Right lobe of liver (tissue), 6 donors: ENCODE measurements around the gene CLASRP. TPM values are rescaled to one million over a fixed set of nuclear protein-coding genes. Genes with fewer than 3 reads are reported as not detected.

Source experiments
- ATAC-seq, 4 donors: fragments of 200-7000 bp; cut with Tn5 transposase; one replicate each; pipeline ENCODE4 v1.9.1; 2020; ENCODE audit warnings: mild to moderate bottlenecking in 4 of 4, moderate library complexity in 4 of 4
- DNase-seq, 3 donors: peaks; one replicate each; pipeline ENCODE4 v3.0.0-alpha.2; 2020
- H3K27ac ChIP-seq, 3 donors: fragments of 200-600 bp; one replicate each; pipeline ENCODE4 v1.8.0; 2022
- H3K27me3 ChIP-seq, 2 donors: fragments of 200-600 bp; one replicate each; pipeline ENCODE4 v1.8.0; 2022
- H3K36me3 ChIP-seq, 4 donors: fragments of 200-600 bp; sonication (generic) in 1 of 4; one replicate each; pipeline versions ENCODE4 v1.5.1 to v1.8.0; 2017 to 2022; ENCODE audit warnings: control low read depth in 1 of 4
- H3K4me1 ChIP-seq, 4 donors: fragments of 200-600 bp; sonication (generic) in 1 of 4; one replicate each; pipeline versions ENCODE4 v1.5.1 to v1.8.0; 2017 to 2022; ENCODE audit warnings: control low read depth in 1 of 4
- H3K4me3 ChIP-seq, 3 donors: fragments of 200-600 bp; one replicate each; pipeline ENCODE4 v1.8.0; 2022
- H3K9me3 ChIP-seq, 4 donors: fragments of 200-600 bp; sonication (generic) in 1 of 4; one replicate each; pipeline versions ENCODE4 v1.5.1 to v1.8.0; 2017 to 2022; ENCODE audit warnings: control low read depth in 1 of 4
- CTCF ChIP-seq, 4 donors: fragments of 200-600 bp in 3 of 4; fragments of 450-650 bp in 1 of 4; IDR thresholded peaks; one replicate each; pipeline versions ENCODE4 v1.5.1 to v1.8.0; 2016 to 2022; ENCODE audit warnings: antibody characterized with exemption in 4 of 4, mild to moderate bottlenecking in 2 of 4
- POLR2A ChIP-seq: fragments of 450-650 bp; IDR thresholded peaks from one replicate; pipeline ENCODE4 v1.6.1; 2017; ENCODE audit warnings: antibody characterized with exemption, mild to moderate bottlenecking
- WGBS: methylation state at CpG from one replicate; pipeline ENCODE4 v1.1.6; 2018; ENCODE audit warnings: low coverage, low lambda C conversion rate; ENCODE audit not compliant: insufficient coverage; ENCODE audit errors: missing lambda C conversion rate; 5-methylcytosine and 5-hydroxymethylcytosine counted together
- intact Hi-C, 2 donors: fragments of 100-400 bp; cut with DNase I; formaldehyde crosslinking; loops; one replicate each; pipeline versions ENCODE4 v1.11.2 to v1.14.1; 2022
- total RNA-seq, 6 experiments: library from RNA; depleted of rRNA in 2 of 6; stranded (reverse); fragments of >200 nt in 2 of 6; fragmentation: NEBNext Ultra II Directional in 3 of 6; extraction: Animal tissue kit (Norgen Biotek cat#: 25700) in 3 of 6; gene quantifications; one replicate each; pipeline versions ENCODE4 v1.1.0 to v1.2.4, GENCODE V29; 2016 to 2023
- donor health status: DM: no; HTN: yes; CAD: no.
- donor health status: DM: no; HTN: no; CAD: no.
- donor health status: DM: no; HTN: no; CAD: no.
- donor health status: DM: no; HTN: yes; CAD: no.
- donor health status: DM: no; HTN: yes; CAD: no.

The CLASRP gene
- total RNA-seq, 6 experiments from 2014 or later, result 30.5 to 66.8 (median 44.8) TPM

- H3K4me3 ChIP-seq, result peak overlapping the region; percentile 99
- H3K36me3 ChIP-seq, result peaks cover 0 to 4% (median 0%) of the 10 kb centered on the region in 4 donors
- no peaks in the 10 kb centered on the region for H3K27me3 ChIP-seq
- ATAC-seq, result peak; percentile 88 to 92 (median 90)
- peak overlapping the region; percentile 91 to 96 (median 93) for H3K27ac ChIP-seq
- peak; percentile 98 to 99 (median 99) for DNase-seq
- 6% methylated on average over 45 of the region's 64 CpGs for WGBS
- intact Hi-C loops, result no loop called here
- peaks cover 0 to 27% (median 4%) of the 10 kb centered on the region in 4 donors for H3K4me1 ChIP-seq
- H3K9me3 ChIP-seq, result no peaks in the 10 kb centered on the region
- peak; percentile 44 for TF ChIP-seq POLR2A
- TF ChIP-seq CTCF (IDR thresholded peaks at IDR 0.05), result no peak
Observed at GRCh38 chr19:45091031-45091923, 52.4 kb downstream of the CLASRP start.

- TF ChIP-seq CTCF (IDR thresholded peaks at IDR 0.05) (peak in 3 of 4 donors; percentile 20 to 47 (median 26)), POLR2A (peak; percentile 42)
- Histone ChIP-seq H3K4me3 (peak within 1 kb of the TSS; percentile 99), H3K9me3 (no peaks in the 10 kb centered on the region), H3K27ac (peak within 1 kb of the TSS; percentile 91 to 96 (median 93)), H3K4me1 (peaks cover 0 to 29% (median 4%) of the 10 kb centered on the region in 4 donors), H3K36me3 (peaks cover 0 to 4% (median 0%) of the 10 kb centered on the region in 4 donors), H3K27me3 (no peaks in the 10 kb centered on the region)
- intact Hi-C loops, result no loop called here
- peak; percentile 77 to 85 (median 78) for ATAC-seq
- 0% methylated on average over 60 of the region's 103 CpGs for WGBS
- DNase-seq, result peak; percentile 94 to 96 (median 95)
Observed at GRCh38 chr19:45092747-45093678, 54.2 kb downstream of the CLASRP start, which contains the start of gene PPP1R37. Gene PPP1R37 (plus strand): TSS chr19:45093179. CDS start chr19:45093326, 147 bp downstream.

- Histone ChIP-seq H3K9me3 (no peaks in the 10 kb centered on the region), H3K27ac (no peak overlapping the region), H3K27me3 (no peaks in the 10 kb centered on the region), H3K4me3 (peak overlapping the region in 2 of 3 donors; percentile 99), H3K4me1 (peaks cover 0 to 31% (median 4%) of the 10 kb centered on the region in 4 donors), H3K36me3 (peaks cover 0 to 4% (median 0%) of the 10 kb centered on the region in 4 donors)
- no peak for TF ChIP-seq POLR2A
- no peak for TF ChIP-seq CTCF (IDR thresholded peaks at IDR 0.05)
- 55% methylated on average over 5 of the region's 9 CpGs for WGBS
- DNase-seq, result no peak
- no peak for ATAC-seq
- intact Hi-C loops, result no loop called here
Observed at GRCh38 chr19:45094137-45094536, 55.3 kb downstream of the CLASRP start.

- no peak for TF ChIP-seq POLR2A
- no peak for TF ChIP-seq CTCF (IDR thresholded peaks at IDR 0.05)
- Histone ChIP-seq H3K9me3 (no peaks in the 10 kb centered on the region), H3K27ac (no peak overlapping the region), H3K36me3 (peaks cover 0 to 4% (median 0%) of the 10 kb centered on the region in 4 donors), H3K4me3 (no peak overlapping the region), H3K4me1 (peaks cover 0 to 31% (median 4%) of the 10 kb centered on the region in 4 donors), H3K27me3 (no peaks in the 10 kb centered on the region)
- DNase-seq (no peak), ATAC-seq (no peak)
- intact Hi-C loops, result no loop called here
- 89% methylated on average over 4 of the region's 5 CpGs for WGBS
Observed at GRCh38 chr19:45094707-45095106, 55.9 kb downstream of the CLASRP start.
